GM12873 (cell line): Measurements from ENCODE around the gene ATP13A4.

Source experiments
- CTCF ChIP-seq: IDR thresholded peaks from 2 replicates; pipeline ENCODE4 v1.5.1; 2012; ENCODE audit warnings: low read depth, mild to moderate bottlenecking, moderate library complexity, low read length, control low read depth; ENCODE audit not compliant: insufficient read depth; ENCODE audit errors: missing control alignments

ATP13A4 gene

GRCh38 chr3:193396451-193397244 lies 158.0 kb downstream of the ATP13A4 start:
- TF ChIP-seq CTCF = no peak

- TF ChIP-seq CTCF = no peak
These were observed 162.8 kb downstream of the ATP13A4 start for GRCh38 chr3:193391902-193392301.

GRCh38 chr3:193389335-193389734 lies 165.4 kb downstream of the ATP13A4 start:
- TF ChIP-seq CTCF = no peak

GRCh38 chr3:193388361-193388760 lies 166.3 kb downstream of the ATP13A4 start:
- TF ChIP-seq CTCF = no peak

GRCh38 chr3:193387596-193387995 lies 167.1 kb downstream of the ATP13A4 start:
- TF ChIP-seq CTCF = no peak

GRCh38 chr3:193378706-193379105 lies 176.0 kb downstream of the ATP13A4 start, which contains the start of gene ATP13A5:
Gene ATP13A5 (minus strand): TSS chr3:193378753. CDS start chr3:193378725, 28 bp downstream.
- no peak for TF ChIP-seq CTCF

GRCh38 chr3:193377591-193377990 lies 177.1 kb downstream of the ATP13A4 start:
- no peak for TF ChIP-seq CTCF
